Activated CD4-positive, CD25-positive, alpha-beta regulatory T cell treated with anti-CD3 and anti-CD28 coated beads, Interleukin-2, amount 50 U/mL, for 16 hours (primary cell): ENCODE data around the gene VAMP4.
"Not testable (repeated sequence)": the region's sequence is repeated elsewhere in the genome, so short reads cannot be mapped to it uniquely, and the experiment has no call there.

Experiments
- DNase-seq: peaks from one replicate; pipeline ENCODE4 v3.0.0-alpha.2; 2020; ENCODE audit warnings: low read depth, low spot score

VAMP4 gene

DNA sequence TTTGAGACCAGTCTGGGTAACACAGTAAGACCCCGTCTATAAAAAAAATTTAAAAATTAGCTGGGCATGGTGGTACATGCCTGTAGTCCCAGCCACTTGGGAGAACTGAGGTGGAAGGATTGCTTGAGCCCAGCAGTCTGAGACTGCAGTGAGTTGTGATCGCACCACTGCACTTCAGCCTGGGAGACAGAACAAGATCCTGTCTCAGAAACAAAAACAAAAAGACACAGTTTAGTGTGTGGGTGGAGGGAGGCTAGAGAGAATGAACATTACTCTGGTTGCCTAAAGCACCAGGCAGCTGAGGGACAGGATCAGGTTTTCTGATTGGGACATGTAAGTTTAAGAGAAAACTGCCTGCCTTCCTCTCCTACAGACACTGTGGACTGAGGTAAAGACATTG, 42.3 kb downstream of the VAMP4 start:
- no peak for DNase-seq

DNA sequence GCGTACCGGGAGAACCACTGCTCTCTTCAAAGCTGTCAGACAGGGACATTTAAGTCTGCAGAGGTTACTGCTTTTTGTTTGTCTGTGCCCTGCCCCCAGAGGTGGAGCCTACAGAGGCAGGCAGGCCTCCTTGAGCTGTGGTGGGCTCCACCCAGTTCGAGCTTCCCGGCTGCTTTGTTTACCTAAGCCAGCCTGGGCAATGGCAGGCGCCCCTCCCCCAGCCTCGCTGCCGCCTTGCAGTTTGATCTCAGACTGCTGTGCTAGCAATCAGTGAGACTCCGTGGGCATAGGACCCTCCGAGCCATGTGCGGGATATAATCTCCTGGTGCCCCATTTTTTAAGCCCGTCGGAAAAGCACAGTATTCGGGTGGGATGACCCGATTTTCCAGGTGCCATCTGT, 46.1 kb downstream of the VAMP4 start:
- not testable (repeated sequence) for DNase-seq

DNA sequence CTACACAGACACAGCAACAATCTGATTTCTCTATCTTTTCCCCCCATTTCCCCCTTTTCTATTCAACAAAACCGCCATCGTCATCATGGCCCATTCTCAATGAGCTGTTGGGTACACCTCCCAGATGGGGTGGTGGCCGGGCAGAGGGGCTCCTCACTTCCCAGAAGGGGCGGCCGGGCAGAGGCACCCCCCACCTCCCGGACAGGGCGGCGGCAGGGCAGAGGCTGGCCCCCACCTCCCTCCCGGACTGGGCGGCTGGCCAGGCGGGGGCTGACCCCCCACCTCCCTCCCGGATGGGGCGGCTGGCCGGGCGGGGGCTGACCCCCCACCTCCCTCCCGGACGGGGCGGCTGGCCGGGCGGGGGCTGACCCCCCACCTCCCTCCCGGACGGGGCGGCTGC, 48.3 kb downstream of the VAMP4 start:
- DNase-seq: not testable (repeated sequence)

DNA sequence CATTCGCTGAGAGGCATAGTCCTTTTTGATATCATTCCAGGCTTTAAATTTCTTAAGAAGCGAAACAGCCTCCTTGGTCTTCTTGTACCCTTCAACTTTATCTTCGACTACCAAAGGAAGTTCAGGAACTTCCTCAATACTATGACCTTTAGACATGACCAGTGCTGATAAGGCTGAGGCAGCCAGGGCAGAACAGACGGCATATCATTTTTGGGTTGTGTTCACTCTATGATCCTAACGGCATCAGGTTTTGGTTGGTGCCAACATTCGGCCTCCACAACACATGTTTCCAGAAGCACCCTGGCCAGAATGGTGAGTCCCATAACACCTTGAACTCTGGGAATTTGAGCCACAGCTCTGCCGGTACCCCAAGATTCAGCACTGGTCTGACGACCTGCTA, 58.0 kb downstream of the VAMP4 start:
- no peak for DNase-seq

DNA sequence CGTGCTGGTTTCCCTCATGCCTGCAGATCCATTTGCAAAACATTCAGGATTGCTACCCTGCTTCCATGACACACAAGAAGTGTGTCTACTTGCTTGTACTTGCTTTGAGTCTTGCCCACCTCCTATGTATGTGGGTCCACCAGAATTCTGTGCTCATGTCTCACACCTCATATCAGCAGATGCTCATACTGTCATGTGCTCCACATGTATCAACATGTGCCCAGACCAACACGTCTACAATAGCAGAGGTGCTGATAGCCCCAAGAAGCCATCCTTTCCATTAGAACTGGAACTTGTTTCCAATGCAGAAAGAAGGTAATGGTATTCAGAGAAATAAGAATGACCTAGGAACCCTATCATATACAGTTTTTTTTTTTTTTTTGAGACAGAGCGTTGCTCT, 61.5 kb downstream of the VAMP4 start:
- no peak for DNase-seq

DNA sequence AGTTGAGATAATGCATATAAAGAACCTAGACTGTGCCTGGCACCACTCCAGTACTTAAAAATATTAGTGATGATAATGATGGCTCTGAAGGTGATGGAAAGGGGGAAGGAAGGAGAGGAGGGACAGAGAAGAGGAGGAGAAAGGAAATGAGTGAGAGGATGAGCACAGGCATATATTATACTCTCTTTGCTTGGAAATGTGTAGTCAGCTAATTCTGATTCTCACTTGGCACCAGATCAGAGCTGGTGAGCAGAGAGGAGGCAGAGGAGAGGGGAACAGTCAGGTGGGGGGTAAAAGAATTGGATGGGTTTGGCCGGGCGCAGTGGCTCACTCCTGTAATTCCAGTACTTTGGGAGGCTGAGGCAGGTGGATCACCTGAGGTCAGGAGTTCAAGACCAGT, 65.0 kb downstream of the VAMP4 start:
- no peak for DNase-seq

DNA sequence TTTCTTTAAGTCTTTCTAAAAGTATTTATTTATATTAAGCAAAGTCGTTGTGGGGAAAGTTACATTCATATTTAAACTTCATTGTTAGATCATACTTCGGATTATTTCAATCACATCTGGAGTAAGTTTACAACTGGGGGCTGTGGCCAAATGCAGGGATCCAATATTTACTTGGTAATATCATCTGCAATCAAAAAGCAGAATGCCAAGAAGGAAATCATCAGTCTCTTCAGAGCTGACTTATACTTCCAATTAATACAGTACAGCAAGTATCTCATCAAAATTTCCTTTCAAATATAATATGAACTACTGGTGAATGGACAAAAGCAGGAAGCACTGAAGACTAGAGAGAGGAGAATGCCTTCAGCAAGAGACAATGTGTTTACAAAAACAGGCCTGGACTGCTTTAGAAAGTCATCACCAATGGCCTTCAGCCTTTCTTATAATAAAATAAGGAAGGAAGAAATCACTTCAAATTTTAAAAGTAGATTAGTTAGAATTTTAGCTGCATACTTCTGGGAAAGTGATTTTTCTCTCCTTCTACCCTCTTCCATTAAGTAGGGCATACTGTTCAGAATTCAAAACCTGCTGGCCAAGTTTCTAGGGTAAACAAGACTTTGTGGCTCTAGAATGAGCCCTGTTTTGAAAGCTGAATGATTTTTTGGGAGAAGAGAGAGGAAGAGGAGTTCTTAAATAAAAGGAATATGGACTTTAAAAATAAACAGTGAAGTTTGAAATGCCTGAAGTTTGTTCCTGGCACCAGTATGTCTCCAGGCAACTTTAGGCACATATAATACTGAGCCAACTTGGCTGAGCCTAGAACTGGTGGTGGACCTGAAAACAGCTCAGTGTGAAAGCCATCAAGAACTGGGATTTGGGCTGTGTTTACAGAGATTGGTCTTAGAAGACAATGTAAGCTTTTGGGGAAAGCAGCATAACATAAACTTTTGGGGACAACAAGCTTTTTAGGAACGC, 67.1 kb downstream of the VAMP4 start:
- DNase-seq: no peak

DNA sequence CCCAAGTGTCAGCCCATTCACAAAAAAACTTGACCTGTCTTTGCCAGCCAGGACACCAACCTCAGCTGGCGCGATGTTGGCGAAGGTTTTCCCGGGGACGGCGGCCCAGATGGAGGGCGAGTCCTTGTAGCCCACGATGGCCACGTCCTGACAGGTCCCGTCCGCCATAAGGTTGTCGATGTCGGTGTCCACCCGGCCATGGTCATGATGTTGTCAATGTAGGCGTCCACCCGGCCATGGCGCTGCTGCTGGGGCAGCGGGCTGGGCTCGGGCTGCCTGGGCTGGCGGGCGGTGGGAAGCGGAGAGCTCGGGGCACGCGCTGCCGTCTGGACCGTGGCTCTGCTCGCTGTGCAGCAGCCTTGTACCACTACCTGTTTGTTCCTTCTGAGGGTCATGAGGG, 71.1 kb downstream of the VAMP4 start:
- DNase-seq: no peak

DNA sequence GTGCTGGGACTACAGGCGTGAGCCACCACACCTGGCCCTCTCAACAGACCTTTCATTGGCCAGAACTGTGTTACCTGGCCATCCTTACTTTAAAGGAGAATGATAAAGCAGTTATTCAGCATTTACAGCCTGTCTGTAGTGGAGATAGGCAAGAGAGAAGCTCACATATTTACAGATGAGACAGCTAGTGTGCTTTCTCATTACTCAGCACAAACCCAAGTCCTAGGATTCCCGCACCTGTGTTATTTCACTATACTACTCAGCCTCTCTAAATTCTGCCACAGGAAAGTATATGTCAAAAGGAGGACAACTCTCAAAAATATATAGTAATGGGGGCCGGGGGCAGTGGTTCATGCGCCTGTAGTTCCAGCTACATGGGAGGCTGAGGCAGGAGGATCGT, 73.5 kb downstream of the VAMP4 start:
- no peak for DNase-seq

DNA sequence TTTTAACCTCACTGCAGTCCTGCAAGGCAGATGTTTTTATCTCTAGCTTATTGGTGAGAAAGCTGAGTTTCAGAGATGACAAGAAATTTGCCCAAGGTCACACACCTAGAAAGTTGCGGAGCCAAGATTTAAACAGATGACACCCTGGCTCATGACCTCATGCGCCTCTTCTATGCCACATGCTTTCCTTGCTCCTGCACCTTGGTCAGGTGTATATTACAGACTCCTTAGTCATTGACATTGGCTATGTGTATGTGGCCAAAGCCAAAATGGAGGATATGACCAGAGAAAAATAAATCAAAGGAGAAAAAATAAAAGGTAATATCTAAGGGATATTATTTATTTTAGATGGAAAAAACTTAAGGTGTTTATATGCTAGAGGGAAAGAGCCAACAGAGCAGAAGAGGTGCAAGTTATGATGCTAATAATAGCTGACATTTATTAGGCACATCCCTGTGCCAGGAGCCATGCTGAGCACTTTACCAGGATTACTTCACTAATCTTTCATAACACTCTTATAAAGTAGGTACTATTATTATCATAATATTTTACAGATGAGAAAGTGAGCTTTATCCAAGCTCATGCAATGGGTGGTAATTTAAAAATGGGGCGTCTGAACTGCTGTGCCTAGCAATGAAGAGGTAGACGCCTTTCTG, 75.6 kb downstream of the VAMP4 start:
- DNase-seq: no peak

DNA sequence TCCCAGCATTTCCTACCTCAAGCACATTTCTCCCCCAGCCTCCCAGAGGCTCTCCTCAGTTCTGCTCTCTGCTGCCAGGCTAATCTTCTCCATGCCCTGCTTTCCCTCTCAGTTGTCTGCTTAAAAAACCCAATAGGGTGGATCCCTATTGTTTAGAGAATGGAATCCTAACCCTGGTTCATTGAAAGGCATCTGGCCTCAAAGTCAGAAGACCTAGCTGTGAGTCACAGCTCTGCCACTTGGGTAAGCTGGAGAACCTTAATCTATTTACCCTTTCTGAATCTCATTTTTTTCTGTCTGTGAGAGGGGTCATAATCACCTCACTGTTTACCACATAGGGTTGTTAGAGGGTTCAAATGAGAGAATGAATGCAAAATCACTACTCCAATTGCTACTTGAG, 76.9 kb downstream of the VAMP4 start:
- no peak for DNase-seq

DNA sequence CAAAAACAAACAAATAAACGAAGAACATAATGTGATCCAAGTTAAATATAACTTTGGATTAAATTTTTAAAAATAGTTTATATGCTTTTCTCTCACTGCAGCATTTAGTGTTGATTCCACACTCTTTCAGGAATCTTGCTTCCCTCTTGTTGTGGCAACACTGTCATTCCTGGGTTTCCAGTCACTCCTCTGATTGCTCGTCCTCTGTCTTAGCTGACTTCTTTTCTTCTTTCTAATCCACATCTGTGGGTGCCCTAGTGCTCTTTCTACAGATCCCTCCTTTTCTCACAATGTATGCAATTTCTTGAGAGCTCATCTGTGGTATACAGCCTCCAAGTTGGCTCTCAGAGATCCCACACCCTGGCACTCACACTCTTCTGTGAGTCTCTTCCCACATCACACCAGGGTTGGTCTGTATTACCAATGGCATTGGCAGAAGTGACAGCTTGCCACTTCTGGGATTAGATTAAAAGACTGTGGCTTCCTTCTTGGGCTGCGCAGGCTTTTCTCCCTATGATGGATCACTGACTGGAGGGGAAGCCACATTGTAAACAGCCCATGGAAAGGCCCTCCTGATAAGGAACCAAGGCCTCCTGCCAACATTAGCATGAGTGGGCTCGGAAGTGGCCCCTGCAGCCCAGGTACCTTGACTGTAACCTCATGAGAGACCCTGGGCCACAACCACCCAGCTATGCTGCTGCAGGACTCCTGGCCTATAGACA, 77.8 kb downstream of the VAMP4 start:
- no peak for DNase-seq

DNA sequence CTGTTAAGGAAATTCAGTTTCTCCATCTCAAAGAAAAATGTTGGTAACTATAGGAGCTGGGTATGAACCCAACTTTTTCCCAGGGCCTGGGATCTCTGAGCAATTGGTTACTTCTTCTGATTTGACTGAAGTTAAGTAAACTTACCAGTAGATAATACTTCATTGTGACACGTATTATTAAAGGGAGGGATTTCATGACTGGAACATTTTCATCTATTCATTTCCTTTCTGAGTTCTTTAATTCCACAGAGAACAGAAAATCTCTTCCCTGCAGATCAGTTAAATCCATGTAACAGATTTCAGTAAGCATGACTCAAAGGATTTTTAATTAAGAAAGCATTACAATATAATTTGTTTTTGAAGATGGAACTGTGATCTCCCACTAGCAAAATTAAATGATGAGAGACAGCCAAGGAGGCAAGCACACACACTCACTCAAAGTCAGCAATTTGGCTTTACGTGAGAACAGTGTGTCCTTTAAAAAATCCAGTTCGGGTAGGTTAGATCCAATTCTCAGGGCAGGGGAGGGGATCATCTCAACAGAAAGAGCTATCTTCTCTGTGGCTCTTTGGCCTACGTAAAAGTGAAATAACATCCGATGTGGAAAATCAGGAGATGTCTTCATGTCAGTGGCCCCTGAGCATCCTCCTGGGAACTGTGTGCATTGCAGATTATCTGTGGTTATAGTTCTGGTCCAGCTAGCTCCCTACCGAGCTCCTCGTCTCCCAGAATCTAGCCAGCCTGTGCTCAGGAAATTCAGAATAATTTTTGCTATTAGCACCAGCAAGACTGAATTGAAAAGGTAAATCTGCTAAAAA, 78.6 kb downstream of the VAMP4 start:
- DNase-seq: no peak

DNA sequence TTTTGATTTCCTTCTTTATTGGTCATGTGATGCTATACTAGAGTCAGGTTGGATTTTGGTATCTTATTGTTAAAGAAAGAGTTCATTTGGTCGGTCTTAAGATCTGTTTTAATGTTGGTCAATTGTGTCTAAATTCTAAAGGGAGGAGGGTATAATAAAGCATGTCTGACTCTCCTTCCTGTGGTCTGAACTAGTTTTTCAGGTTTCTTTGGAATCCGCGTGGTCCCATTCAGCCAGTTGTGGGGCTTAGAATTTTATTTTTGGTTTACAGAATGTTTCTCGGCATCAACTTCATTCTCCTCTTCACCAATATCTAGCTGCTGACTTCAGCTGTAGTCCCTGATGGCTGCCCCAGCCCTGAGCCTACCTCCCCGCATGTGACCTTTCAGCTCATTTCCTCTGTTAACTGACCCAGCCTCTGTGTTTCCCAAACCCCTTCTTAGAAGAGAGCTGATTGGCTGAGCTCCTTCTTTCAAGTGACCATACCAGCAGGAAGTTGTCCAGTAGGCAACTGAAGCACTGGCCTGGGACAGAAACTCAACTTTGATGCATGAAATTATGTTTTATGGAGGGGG, 80.7 kb downstream of the VAMP4 start:
- DNase-seq: no peak

DNA sequence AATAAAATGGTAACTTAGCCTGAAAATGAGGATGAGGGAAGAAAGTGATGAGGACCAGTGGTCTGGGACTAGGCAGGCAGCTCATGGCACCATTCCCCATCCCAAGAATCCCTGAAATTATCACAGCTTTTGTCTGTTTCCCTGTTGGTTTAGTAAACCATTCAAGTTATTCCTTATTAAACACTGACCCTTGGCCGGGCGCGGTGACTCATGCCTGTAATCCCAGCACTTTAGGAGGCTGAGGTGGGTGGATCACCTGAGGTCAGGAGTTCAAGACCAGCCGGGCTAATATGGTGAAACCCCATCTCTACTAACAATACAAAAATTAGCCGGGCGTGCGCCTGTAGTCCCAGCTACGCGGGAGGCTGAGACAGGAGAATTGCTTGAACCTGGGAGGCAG, 85.7 kb downstream of the VAMP4 start:
- DNase-seq: not testable (repeated sequence)

DNA sequence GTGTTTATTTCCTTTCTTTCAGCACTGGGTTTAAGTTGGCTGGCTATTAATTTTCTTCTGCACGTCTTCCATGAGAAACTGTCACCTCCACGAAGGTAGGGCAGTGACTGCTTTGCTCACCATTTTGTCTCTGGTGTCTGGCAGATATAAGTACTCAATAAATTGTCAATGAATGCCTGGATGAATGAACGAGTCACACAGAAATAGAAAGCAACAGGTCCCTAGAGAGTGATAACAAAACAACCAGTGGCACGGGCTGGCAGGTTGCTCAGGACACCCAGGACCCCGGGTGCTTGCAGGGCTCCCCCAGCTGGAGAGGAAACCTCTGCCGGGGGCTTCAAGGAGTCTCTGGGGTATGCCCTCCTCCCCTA, 86.1 kb downstream of the VAMP4 start:
- DNase-seq: no peak

DNA sequence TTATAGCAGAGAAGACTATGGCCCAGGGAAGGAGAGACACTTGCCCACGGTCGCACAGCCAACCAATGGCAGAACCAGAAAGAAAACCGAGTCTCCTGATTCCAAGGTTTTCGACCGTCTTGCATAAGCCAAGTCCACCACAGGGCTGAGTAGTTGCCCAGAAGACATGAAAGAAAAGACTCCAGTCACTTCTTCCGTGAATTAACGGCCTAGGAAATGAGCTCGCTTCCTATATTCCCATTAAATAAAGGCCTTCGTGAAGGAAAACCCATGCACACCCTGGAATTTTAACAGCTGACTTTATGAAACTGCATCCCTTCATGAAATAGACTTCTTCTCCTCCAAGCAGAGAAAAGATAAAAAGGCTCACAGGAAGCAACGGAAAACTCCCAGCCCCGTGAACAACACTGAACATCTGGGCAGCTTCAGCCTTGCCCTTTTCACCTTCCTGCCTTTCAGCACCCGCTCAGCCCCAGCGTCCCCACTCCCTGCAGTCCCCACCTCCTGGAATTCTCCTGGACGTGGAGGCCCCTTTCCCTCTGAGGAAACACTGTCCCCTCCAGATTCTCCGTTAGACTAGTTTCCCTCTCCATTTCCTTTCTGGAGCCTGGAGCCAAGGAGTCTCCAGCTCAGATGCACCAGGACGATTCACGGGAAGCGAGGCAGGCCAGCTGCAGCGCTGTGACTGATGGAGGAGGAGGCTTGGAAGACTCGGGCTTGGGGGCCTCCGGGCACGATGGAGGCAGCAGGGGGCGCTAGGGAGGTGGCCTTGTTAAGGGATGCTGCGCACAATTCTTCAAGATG, 86.7 kb downstream of the VAMP4 start:
- DNase-seq: peak; percentile 40

DNA sequence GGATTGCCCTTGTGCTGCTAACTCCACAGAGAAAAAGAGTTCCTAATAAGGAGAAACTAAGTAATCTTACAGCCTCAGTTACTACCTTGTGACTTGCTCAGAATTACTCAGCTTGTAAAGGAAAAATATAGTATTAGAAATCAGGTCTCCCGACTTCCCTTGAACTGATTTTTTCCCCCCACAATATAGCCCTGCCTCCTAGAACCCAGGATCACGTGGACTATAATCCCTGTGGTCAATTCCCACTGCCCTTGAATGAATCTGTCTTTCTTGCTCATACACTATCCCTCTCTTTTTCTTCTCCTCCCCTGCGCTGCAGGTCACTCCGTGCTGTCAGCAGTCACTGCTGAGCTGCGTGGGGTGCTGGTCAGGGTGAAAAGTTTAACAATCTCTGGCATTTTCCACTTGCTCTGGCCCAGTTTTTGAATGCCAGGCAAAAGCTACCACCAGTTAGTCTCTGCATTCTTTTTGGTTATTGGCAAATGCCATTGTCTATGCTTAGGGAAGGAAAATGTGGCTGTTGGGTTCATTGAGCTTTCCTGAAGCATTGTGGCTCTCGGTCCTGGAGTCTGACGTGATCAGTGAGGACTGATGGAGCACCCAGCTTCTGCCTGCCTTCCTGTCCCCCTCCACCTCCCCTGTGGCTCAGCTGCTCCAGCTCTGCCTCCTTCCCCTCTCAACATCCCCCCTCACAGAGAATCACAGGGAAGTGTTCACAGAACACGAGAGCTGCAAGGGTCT, 87.5 kb downstream of the VAMP4 start:
- DNase-seq: no peak

DNA sequence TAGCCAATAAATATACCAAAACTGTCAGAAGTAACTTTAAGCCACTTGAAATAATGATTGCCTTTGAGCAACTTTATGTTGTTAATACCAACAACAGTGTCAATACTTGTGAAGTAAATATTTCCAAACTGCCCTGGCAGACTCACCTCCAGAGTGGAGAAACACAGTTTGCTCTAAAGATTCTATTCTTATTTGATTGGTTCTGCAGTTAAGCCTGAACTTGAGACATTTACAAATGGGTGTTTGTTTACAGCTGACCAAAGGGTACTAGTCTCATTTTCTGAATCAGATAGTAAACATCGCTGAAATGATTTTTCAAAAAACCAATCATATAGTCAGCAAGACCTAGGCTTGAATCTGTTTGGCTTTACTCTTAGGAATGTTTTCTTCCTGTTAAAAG, 88.1 kb downstream of the VAMP4 start:
- no peak for DNase-seq
